Hepatocyte (in vitro differentiated cells): ENCODE data around the gene NUAK2. TPM values are rescaled to one million over a fixed set of nuclear protein-coding genes. Genes with fewer than 3 reads are reported as not detected.

Experiments used
- DNase-seq: peaks from one replicate; pipeline ENCODE4 v3.0.0-alpha.2; 2016; ENCODE audit warnings: low spot score
- H2AFZ ChIP-seq: fragments of 200-600 bp; sonication (generic); 2 replicates; pipeline ENCODE4 v1.6.0; 2016; ENCODE audit warnings: antibody characterized with exemption, mild to moderate bottlenecking
- H3K27ac ChIP-seq: fragments of 200-600 bp; sonication (generic); 2 replicates; pipeline ENCODE4 v1.5.1; 2016; ENCODE audit warnings: mild to moderate bottlenecking
- H3K27me3 ChIP-seq: fragments of 200-600 bp; sonication (generic); 2 replicates; pipeline ENCODE4 v1.6.1; 2016
- H3K36me3 ChIP-seq: fragments of 200-600 bp; sonication (generic); replicated peaks from 2 replicates; pipeline ENCODE4 v1.5.1; 2016; ENCODE audit warnings: low read depth; ENCODE audit not compliant: insufficient read depth
- H3K4me1 ChIP-seq: fragments of 200-600 bp; sonication (generic); 2 replicates; pipeline ENCODE4 v1.5.1; 2016; ENCODE audit warnings: mild to moderate bottlenecking, moderate library complexity; ENCODE audit not compliant: insufficient read depth
- H3K4me2 ChIP-seq: fragments of 200-600 bp; sonication (generic); 2 replicates; pipeline ENCODE4 v1.6.0; 2016
- H3K4me3 ChIP-seq: fragments of 200-600 bp; sonication (generic); 2 replicates; pipeline ENCODE4 v1.5.1; 2016; ENCODE audit warnings: mild to moderate bottlenecking
- H3K79me2 ChIP-seq: fragments of 200-600 bp; sonication (generic); 2 replicates; pipeline ENCODE4 v1.6.0; 2017; ENCODE audit warnings: mild to moderate bottlenecking
- H3K9me2 ChIP-seq: fragments of 200-600 bp; sonication (generic); replicated peaks from 2 replicates; pipeline ENCODE4 v1.6.0; 2017; ENCODE audit warnings: mild to moderate bottlenecking; ENCODE audit not compliant: insufficient read depth
- H3K9me3 ChIP-seq: fragments of 200-600 bp; sonication (generic); 2 replicates; pipeline ENCODE4 v1.5.1; 2016; ENCODE audit warnings: low read depth, mild to moderate bottlenecking
- H4K20me1 ChIP-seq: fragments of 200-600 bp; sonication (generic); 2 replicates; pipeline ENCODE4 v1.6.0; 2016; ENCODE audit warnings: mild to moderate bottlenecking; ENCODE audit not compliant: insufficient read depth, poor library complexity, severe bottlenecking
- EZH2 ChIP-seq: fragments of 200-600 bp; sonication (generic); IDR thresholded peaks from 2 replicates; pipeline ENCODE4 v1.6.1; 2016; ENCODE audit warnings: antibody characterized with exemption, mild to moderate bottlenecking, borderline replicate concordance
- EZH2phosphoT487 ChIP-seq: fragments of 200-600 bp; sonication (generic); IDR thresholded peaks from one replicate; pipeline ENCODE4 v1.6.1; 2018; ENCODE audit warnings: antibody characterized with exemption, mild to moderate bottlenecking, low read depth, moderate library complexity; ENCODE audit not compliant: unreplicated experiment, severe bottlenecking
- WGBS: methylation state at CpG from one replicate; pipeline ENCODE4 v1.1.6; 2016; ENCODE audit warnings: low lambda C conversion rate; ENCODE audit errors: missing lambda C conversion rate; 5-methylcytosine and 5-hydroxymethylcytosine counted together
- polyA plus RNA-seq: library from polyadenylated mRNA; unstranded; fragments of >200 nt; fragmentation: Nextera tagmentation; extraction: Ambion mirVana; gene quantifications from 2 replicates; pipeline ENCODE4 v1.2.1, GENCODE V29; 2016
- total RNA-seq: library from RNA; depleted of rRNA; stranded (reverse); fragments of >200 nt; gene quantifications from 2 replicates; pipeline ENCODE4 v1.2.3, GENCODE V29; 2014
- TF ChIP-seq, protein P1 (sequence below): fragments of 200-600 bp; sonication (generic); IDR thresholded peaks from 2 replicates; pipeline ENCODE4 v1.5.1; 2016; ENCODE audit warnings: antibody characterized with exemption, mild to moderate bottlenecking; ENCODE audit not compliant: poor library complexity

NUAK2 gene
- total and polyA plus RNA-seq, 2 experiments from 2014 or later = 13.4 to 20.7 TPM

DNA sequence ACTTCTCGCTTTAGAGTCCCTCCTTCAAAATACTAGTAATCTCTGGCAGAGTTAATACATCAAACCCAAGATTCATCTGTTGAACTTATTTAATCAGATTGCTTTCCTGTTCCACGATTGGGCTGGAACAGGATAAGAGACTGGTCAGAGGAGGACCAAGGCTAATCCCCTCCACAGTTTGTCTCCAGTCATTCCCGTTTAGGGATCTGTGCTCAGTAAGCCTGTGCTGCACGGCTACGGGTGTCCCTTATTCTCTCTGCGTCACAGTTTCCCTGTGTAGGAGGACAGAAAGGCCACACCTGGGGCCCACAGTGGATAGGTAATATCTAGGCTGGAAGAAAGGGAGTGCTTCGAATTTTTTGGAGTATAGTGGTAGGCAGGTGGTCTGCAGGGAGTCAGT, 16.5 kb upstream of the NUAK2 start:
- H4K20me1 ChIP-seq = no peaks in the 10 kb centered on the region
- no peaks in the 10 kb centered on the region for H3K9me3 ChIP-seq
- no peaks in the 10 kb centered on the region for H3K79me2 ChIP-seq
- H3K4me3 ChIP-seq = no peak overlapping the region
- H3K27ac ChIP-seq = no peak overlapping the region
- WGBS = 78% methylated on average over 7 of the region's 7 CpGs
- TF ChIP-seq EZH2phosphoT487 (no peak), EZH2 (no peak)
- TF ChIP-seq, protein P1, sequence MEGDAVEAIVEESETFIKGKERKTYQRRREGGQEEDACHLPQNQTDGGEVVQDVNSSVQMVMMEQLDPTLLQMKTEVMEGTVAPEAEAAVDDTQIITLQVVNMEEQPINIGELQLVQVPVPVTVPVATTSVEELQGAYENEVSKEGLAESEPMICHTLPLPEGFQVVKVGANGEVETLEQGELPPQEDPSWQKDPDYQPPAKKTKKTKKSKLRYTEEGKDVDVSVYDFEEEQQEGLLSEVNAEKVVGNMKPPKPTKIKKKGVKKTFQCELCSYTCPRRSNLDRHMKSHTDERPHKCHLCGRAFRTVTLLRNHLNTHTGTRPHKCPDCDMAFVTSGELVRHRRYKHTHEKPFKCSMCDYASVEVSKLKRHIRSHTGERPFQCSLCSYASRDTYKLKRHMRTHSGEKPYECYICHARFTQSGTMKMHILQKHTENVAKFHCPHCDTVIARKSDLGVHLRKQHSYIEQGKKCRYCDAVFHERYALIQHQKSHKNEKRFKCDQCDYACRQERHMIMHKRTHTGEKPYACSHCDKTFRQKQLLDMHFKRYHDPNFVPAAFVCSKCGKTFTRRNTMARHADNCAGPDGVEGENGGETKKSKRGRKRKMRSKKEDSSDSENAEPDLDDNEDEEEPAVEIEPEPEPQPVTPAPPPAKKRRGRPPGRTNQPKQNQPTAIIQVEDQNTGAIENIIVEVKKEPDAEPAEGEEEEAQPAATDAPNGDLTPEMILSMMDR = no peak
- DNase-seq = no peak
- peaks cover 17% of the 10 kb centered on the region for H3K27me3 ChIP-seq
- no peak overlapping the region for H3K4me2 ChIP-seq
- H3K4me1 ChIP-seq = no peaks in the 10 kb centered on the region
- no peaks in the 10 kb centered on the region for H3K36me3 ChIP-seq
- H3K9me2 ChIP-seq = no peaks in the 10 kb centered on the region
- H2AFZ ChIP-seq = no peak overlapping the region

GRCh38 chr1:205337481-205337880, 15.9 kb upstream of the NUAK2 start:
- Histone ChIP-seq H3K27me3 (peaks cover 12% of the 10 kb centered on the region), H3K27ac (no peak overlapping the region), H4K20me1 (no peaks in the 10 kb centered on the region), H3K79me2 (no peaks in the 10 kb centered on the region), H2AFZ (no peak overlapping the region), H3K9me3 (no peaks in the 10 kb centered on the region), H3K36me3 (no peaks in the 10 kb centered on the region), H3K9me2 (no peaks in the 10 kb centered on the region), H3K4me2 (no peak overlapping the region), H3K4me1 (no peaks in the 10 kb centered on the region), H3K4me3 (no peak overlapping the region)
- WGBS = 82% methylated on average over 7 of the region's 7 CpGs
- DNase-seq = no peak
- TF ChIP-seq EZH2phosphoT487 (no peak), EZH2 (no peak)
- TF ChIP-seq, protein P1 = no peak

DNA sequence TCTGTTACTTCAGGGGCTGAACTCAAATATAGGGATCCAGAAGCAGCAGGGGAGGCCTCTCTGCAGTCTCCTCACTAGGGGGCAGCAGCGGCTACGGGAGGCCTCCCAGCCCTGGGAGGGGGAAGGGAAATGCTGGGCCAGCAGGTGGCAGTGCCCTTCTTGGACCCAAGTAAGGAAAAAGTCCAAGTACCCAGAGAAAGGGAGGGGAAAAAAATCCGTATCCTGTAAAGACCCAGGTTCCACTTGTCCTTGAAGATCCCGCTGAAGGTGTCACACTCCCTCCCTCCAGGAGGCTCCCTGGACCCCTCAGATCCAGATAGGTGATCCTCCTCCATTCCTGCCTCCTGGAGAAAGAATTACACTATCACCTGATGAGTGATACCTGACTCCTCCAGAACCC, 14.1 kb upstream of the NUAK2 start:
- no peak overlapping the region for H3K27ac ChIP-seq
- peak; percentile 92 for DNase-seq
- H2AFZ ChIP-seq = no peak overlapping the region
- H3K4me2 ChIP-seq = no peak overlapping the region
- TF ChIP-seq, protein P1 = peak; percentile 90
- TF ChIP-seq EZH2phosphoT487 = no peak
- WGBS = 6% methylated on average over 4 of the region's 4 CpGs
- H3K27me3 ChIP-seq = peaks cover 5% of the 10 kb centered on the region
- no peak overlapping the region for H3K4me3 ChIP-seq
- no peaks in the 10 kb centered on the region for H3K9me3 ChIP-seq
- no peaks in the 10 kb centered on the region for H3K36me3 ChIP-seq
- no peaks in the 10 kb centered on the region for H4K20me1 ChIP-seq
- H3K9me2 ChIP-seq = no peaks in the 10 kb centered on the region
- no peaks in the 10 kb centered on the region for H3K79me2 ChIP-seq
- no peaks in the 10 kb centered on the region for H3K4me1 ChIP-seq
